Caco-2 (cell line): ENCODE measurements around the gene OVOL1. TPM values are rescaled to one million over a fixed set of nuclear protein-coding genes. Genes with fewer than 3 reads are reported as not detected.
A peak's percentile ranks its signal among the peaks of the same experiment; 100 is the strongest.

Experiments
- BruUV-seq: library from RNA; stranded (reverse); fragments of 400-500 nt; replicated peaks from 2 replicates; lab custom pipeline; 2021; lab: Mats Ljungman, UMichigan
- CTCF ChIA-PET: fragments of 300-600 bp; sonication (Branson Sonifier 250); formaldehyde crosslinking; loops from one replicate; lab custom pipeline; 2022; ENCODE audit warnings: antibody characterized with exemption; lab: Charles Lee
- POLR2A ChIA-PET: fragments of 300-600 bp; sonication (Branson Sonifier 250); formaldehyde crosslinking; loops from one replicate; lab custom pipeline; 2022; ENCODE audit warnings: antibody characterized with exemption; lab: Charles Lee
- DNase-seq, 2 experiments: peaks; one replicate each; pipeline versions ENCODE4 v3.0.0 to v3.0.0-alpha.2; 2020 to 2022
- H3K27me3 ChIP-seq: replicated peaks from 2 replicates; pipeline ENCODE4 v1.6.0; 2011; ENCODE audit warnings: low read length; ENCODE audit not compliant: control insufficient read depth, insufficient read depth
- H3K36me3 ChIP-seq: 2 replicates; pipeline ENCODE4 v1.5.1; 2011; ENCODE audit warnings: low read length; ENCODE audit not compliant: control insufficient read depth, insufficient read depth
- H3K4me1 ChIP-seq: fragments of 250-450 bp; sonication (Bioruptor Pico); 2 replicates; pipeline ENCODE4 v1.5.1; 2020; ENCODE audit warnings: mild to moderate bottlenecking
- H3K4me3 ChIP-seq: 2 replicates; pipeline ENCODE4 v1.5.1; 2011; ENCODE audit warnings: low read depth, mild to moderate bottlenecking, control low read depth, low read length
- H3K9me3 ChIP-seq: fragments of 250-450 bp; sonication (Bioruptor Pico); 2 replicates; pipeline ENCODE4 v1.5.1; 2020; ENCODE audit warnings: mild to moderate bottlenecking, moderate library complexity
- H3K27ac Mint-ChIP-seq: one replicate; pipeline ENCODE4 v1.8.0; 2022; ENCODE audit warnings: mixed read lengths; ENCODE audit not compliant: unreplicated experiment
- H3K27me3 Mint-ChIP-seq: one replicate; pipeline ENCODE4 v1.8.0; 2022; ENCODE audit warnings: mixed read lengths; ENCODE audit not compliant: insufficient read depth, unreplicated experiment
- H3K36me3 Mint-ChIP-seq: one replicate; pipeline ENCODE4 v1.8.0; 2022; ENCODE audit warnings: mild to moderate bottlenecking, mixed read lengths; ENCODE audit not compliant: insufficient read depth, unreplicated experiment
- H3K4me1 Mint-ChIP-seq: one replicate; pipeline ENCODE4 v1.8.0; 2022; ENCODE audit warnings: low read depth, mixed read lengths; ENCODE audit not compliant: unreplicated experiment
- H3K4me3 Mint-ChIP-seq: one replicate; pipeline ENCODE4 v1.8.0; 2022; ENCODE audit warnings: mild to moderate bottlenecking, moderate library complexity, mixed read lengths; ENCODE audit not compliant: unreplicated experiment
- H3K9me3 Mint-ChIP-seq: one replicate; pipeline ENCODE4 v1.8.0; 2022; ENCODE audit warnings: mixed read lengths; ENCODE audit not compliant: unreplicated experiment
- intact Hi-C: fragments of 100-400 bp; cut with micrococcal nuclease; formaldehyde crosslinking; loops from one replicate; pipeline ENCODE4 v1.10.0; 2022; ENCODE audit not compliant: unreplicated experiment
- total RNA-seq: library from RNA; stranded (reverse); gene quantifications from 2 replicates; pipeline ENCODE4 v1.2.3, GENCODE V29; 2022
- TF ChIP-seq, protein P1 (sequence below), 2 experiments: fragments of 200-600 bp in 1 of 2; IDR thresholded peaks; 1 replicate in 1 of 2; 2 replicates in 1 of 2; pipeline versions ENCODE4 v1.5.1 to v1.8.0; 2011 to 2022; ENCODE audit warnings: antibody characterized with exemption in 1 of 2, control low read depth in 1 of 2, inconsistent platforms in 1 of 2, low read depth in 1 of 2, low read length in 1 of 2, mild to moderate bottlenecking in 1 of 2, moderate library complexity in 1 of 2; ENCODE audit not compliant: insufficient read depth in 1 of 2, severe bottlenecking in 1 of 2, unreplicated experiment in 1 of 2

The OVOL1 gene
- total RNA-seq, 1 experiment from 2014 or later: 21.2 TPM

DNA sequence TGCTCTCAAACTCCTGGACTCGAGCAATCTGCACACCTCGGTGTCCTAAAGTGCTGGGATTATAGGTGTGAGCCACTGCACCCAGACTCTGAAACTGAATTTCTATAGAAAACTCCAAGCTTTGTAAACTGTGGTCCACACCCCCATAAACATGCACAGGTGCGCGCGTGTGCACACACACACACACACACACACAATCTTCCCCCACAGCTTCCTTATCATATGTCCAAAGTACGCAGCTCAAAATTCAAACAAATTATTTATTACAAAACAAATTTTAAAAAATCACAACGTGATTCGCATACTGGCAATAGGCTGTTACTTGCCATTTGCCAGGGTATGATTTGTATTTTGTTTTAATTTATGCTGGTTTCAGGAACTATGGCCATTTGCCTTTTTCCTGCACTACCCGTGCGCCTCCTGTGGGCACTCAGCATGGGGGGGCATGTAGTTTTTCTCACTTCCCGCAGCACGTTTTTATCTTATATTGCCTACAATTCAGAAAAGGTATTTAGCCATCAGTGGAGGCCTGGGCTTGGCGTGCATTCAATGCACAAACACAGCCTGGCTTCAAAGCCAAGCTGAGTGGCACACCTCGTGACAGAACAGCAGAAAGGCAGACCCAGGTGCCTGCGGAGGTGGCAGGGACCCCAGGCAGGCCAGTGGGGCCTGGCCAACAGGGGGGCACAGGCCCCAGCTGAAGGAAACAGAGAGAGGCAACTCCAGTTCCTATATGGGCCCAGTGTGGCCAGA, 36.1 kb downstream of the OVOL1 start:
- POLR2A ChIA-PET: interaction anchor here (0.7 kb wide), 1 partner anchor 54 kb away, joined by 4 read pairs; no protein-coding TSS in a partner anchor

GRCh38 chr11:65826984-65827735, 40.3 kb downstream of the OVOL1 start:
- peaks cover 13% of the 10 kb centered on the region for H3K4me1 ChIP-seq

More for the DNA sequence above, 36.1 kb downstream of the OVOL1 start:
- Mint-ChIP-seq H3K4me1 (peaks cover 9% of the 10 kb centered on the region), H3K4me3 (no peak overlapping the region), H3K27ac (no peak overlapping the region), H3K9me3 (no peaks in the 10 kb centered on the region), H3K36me3 (no peaks in the 10 kb centered on the region), H3K27me3 (no peaks in the 10 kb centered on the region)
- TF ChIP-seq, protein P1, sequence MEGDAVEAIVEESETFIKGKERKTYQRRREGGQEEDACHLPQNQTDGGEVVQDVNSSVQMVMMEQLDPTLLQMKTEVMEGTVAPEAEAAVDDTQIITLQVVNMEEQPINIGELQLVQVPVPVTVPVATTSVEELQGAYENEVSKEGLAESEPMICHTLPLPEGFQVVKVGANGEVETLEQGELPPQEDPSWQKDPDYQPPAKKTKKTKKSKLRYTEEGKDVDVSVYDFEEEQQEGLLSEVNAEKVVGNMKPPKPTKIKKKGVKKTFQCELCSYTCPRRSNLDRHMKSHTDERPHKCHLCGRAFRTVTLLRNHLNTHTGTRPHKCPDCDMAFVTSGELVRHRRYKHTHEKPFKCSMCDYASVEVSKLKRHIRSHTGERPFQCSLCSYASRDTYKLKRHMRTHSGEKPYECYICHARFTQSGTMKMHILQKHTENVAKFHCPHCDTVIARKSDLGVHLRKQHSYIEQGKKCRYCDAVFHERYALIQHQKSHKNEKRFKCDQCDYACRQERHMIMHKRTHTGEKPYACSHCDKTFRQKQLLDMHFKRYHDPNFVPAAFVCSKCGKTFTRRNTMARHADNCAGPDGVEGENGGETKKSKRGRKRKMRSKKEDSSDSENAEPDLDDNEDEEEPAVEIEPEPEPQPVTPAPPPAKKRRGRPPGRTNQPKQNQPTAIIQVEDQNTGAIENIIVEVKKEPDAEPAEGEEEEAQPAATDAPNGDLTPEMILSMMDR (IDR thresholded peaks at IDR 0.05; ENCODE audit: insufficient read depth in 1 of 2, low read depth in 1 of 2, low read length in 1 of 2, severe bottlenecking in 1 of 2, unreplicated experiment in 1 of 2): no peak
- CTCF ChIA-PET: no interaction called here
- no TSS peak for BruUV-seq
- Histone ChIP-seq H3K27me3 (no peaks in the 10 kb centered on the region), H3K4me3 (no peak overlapping the region), H3K4me1 (peaks cover 13% of the 10 kb centered on the region), H3K36me3 (no peaks in the 10 kb centered on the region), H3K9me3 (no peaks in the 10 kb centered on the region; the same call in 1 of the 2 replicates)
- DNase-seq: no peak
- intact Hi-C loops: no loop called here

More at GRCh38 chr11:65826984-65827735, 40.3 kb downstream of the OVOL1 start:
- POLR2A ChIA-PET: interaction anchor here (0.5 to 1.2 kb wide), 4 partner anchors 17 to 302 kb away, joined by 7 to 9 read pairs (median 8); partner anchors contain the start of genes MUS81 and SCYL1
- DNase-seq: peak in 1 of 2 experiments; percentile 28
- H3K27me3 ChIP-seq: no peaks in the 10 kb centered on the region
- H3K27ac Mint-ChIP-seq: no peak overlapping the region
- BruUV-seq: no TSS peak
- H3K36me3 ChIP-seq: no peaks in the 10 kb centered on the region
- peaks cover 9% of the 10 kb centered on the region for H3K4me1 Mint-ChIP-seq
- intact Hi-C loops: loop anchor here (5.0 kb wide), 1 partner anchor 160 kb away; no protein-coding TSS in a partner anchor
- H3K4me3 ChIP-seq: no peak overlapping the region
- TF ChIP-seq, protein P1 (IDR thresholded peaks at IDR 0.05; ENCODE audit: insufficient read depth in 1 of 2, low read depth in 1 of 2, low read length in 1 of 2, severe bottlenecking in 1 of 2, unreplicated experiment in 1 of 2): no peak
- H3K36me3 Mint-ChIP-seq: no peaks in the 10 kb centered on the region
- no peaks in the 10 kb centered on the region; the same call in 1 of the 2 replicates for H3K9me3 ChIP-seq
- no peaks in the 10 kb centered on the region for H3K9me3 Mint-ChIP-seq
- H3K27me3 Mint-ChIP-seq: peaks cover 3% of the 10 kb centered on the region
- CTCF ChIA-PET: interaction anchor here (0.6 to 2.1 kb wide), 19 partner anchors 10 to 497 kb away, joined by 3 to 12 read pairs (median 5); partner anchors contain the start of genes CFL1, FIBP, KAT5 and MUS81
- H3K4me3 Mint-ChIP-seq: no peak overlapping the region
